NCI-H748 treated with DMSO at 0.1 percent for 48 hours (cell line): ENCODE data around the gene ASAH2B.
"Not testable (repeated sequence)": the region's sequence is repeated elsewhere in the genome, so short reads cannot be mapped to it uniquely, and the experiment has no call there.

Source experiments
- DNase-seq: peaks from one replicate; lab custom pipeline; 2025; lab: John Stamatoyannopoulos, UW

ASAH2B gene

GRCh38 chr10:50739618-50740292 lies at the start of gene ASAH2B:
TSS of gene ASAH2B (plus strand) at chr10:50739936. CDS start at chr10:50745131, 5,195 bp downstream.
- DNase-seq, result peak; percentile 31

- DNase-seq, result not testable (repeated sequence)
Observed at GRCh38 chr10:50697819-50698218, 41.9 kb upstream of the ASAH2B start.

- DNase-seq, result not testable (repeated sequence)
Observed at GRCh38 chr10:50701947-50702346, 37.8 kb upstream of the ASAH2B start.

- DNase-seq, result not testable (repeated sequence)
Observed at GRCh38 chr10:50702997-50703396, 36.7 kb upstream of the ASAH2B start.

GRCh38 chr10:50704436-50705079 lies 35.2 kb upstream of the ASAH2B start:
- not testable (repeated sequence) for DNase-seq

- DNase-seq, result not testable (repeated sequence)
Observed at GRCh38 chr10:50706006-50706405, 33.7 kb upstream of the ASAH2B start.

- not testable (repeated sequence) for DNase-seq
Observed at GRCh38 chr10:50710241-50710640, 29.5 kb upstream of the ASAH2B start.

- DNase-seq, result not testable (repeated sequence)
Observed at GRCh38 chr10:50723812-50724211, 15.9 kb upstream of the ASAH2B start.

GRCh38 chr10:50728112-50728511 lies 11.6 kb upstream of the ASAH2B start:
- not testable (repeated sequence) for DNase-seq

- not testable (repeated sequence) for DNase-seq
Observed at GRCh38 chr10:50738987-50739617, 634 bp upstream of the ASAH2B start.

GRCh38 chr10:50740293-50740648 lies 535 bp downstream of the ASAH2B start:
- DNase-seq, result peak; percentile 18

- DNase-seq, result not testable (repeated sequence)
Observed at GRCh38 chr10:50742820-50743219, 3.1 kb downstream of the ASAH2B start.

GRCh38 chr10:50766774-50767513 lies 27.2 kb downstream of the ASAH2B start:
- DNase-seq, result not testable (repeated sequence)

- DNase-seq, result not testable (repeated sequence)
Observed at GRCh38 chr10:50772042-50772441, 32.3 kb downstream of the ASAH2B start.

GRCh38 chr10:50774868-50775267 lies 35.1 kb downstream of the ASAH2B start:
- not testable (repeated sequence) for DNase-seq

- not testable (repeated sequence) for DNase-seq
Observed at GRCh38 chr10:50780036-50780435, 40.3 kb downstream of the ASAH2B start.

GRCh38 chr10:50782017-50782416 lies 42.3 kb downstream of the ASAH2B start:
- not testable (repeated sequence) for DNase-seq

GRCh38 chr10:50787962-50788361 lies 48.2 kb downstream of the ASAH2B start:
- not testable (repeated sequence) for DNase-seq

GRCh38 chr10:50788951-50789945 lies 49.5 kb downstream of the ASAH2B start:
- DNase-seq, result peak; percentile 10

GRCh38 chr10:50794490-50794889 lies 54.8 kb downstream of the ASAH2B start:
- DNase-seq, result no peak

GRCh38 chr10:50796693-50797092 lies 57.0 kb downstream of the ASAH2B start:
- DNase-seq, result no peak
